Liver (tissue), 9 donors: ENCODE measurements around the gene SIL1. TPM values are rescaled to one million over a fixed set of nuclear protein-coding genes. Genes with fewer than 3 reads are reported as not detected.
"Not testable (repeated sequence)": the region's sequence is repeated elsewhere in the genome, so short reads cannot be mapped to it uniquely, and the experiment has no call there.

Experiments used
- DNase-seq: peaks from one replicate; pipeline ENCODE4 v3.0.0-alpha.2; 2017; ENCODE audit warnings: low spot score
- H3K27ac ChIP-seq, 2 donors: one replicate each; pipeline ENCODE4 v1.7.0; 2013; ENCODE audit warnings: inconsistent platforms in 2 of 2, low read length in 2 of 2, control low read depth in 1 of 2, low read depth in 1 of 2, mild to moderate bottlenecking in 1 of 2
- H3K27me3 ChIP-seq, 4 donors: one replicate each; pipeline versions ENCODE4 v1.6.1 to v1.7.0; 2013; ENCODE audit warnings: low read length in 3 of 4, inconsistent platforms in 1 of 4, mild to moderate bottlenecking in 1 of 4, moderate library complexity in 1 of 4; ENCODE audit not compliant: control insufficient read depth in 4 of 4, insufficient read depth in 4 of 4
- H3K36me3 ChIP-seq, 4 donors: one replicate each; pipeline versions ENCODE4 v1.6.1 to v1.7.0; 2013; ENCODE audit warnings: low read length in 3 of 4, mild to moderate bottlenecking in 3 of 4, low read depth in 1 of 4, moderate library complexity in 1 of 4; ENCODE audit not compliant: control insufficient read depth in 4 of 4, insufficient read depth in 3 of 4
- H3K4me1 ChIP-seq, 4 donors: one replicate each; pipeline versions ENCODE4 v1.6.1 to v1.7.0; 2013; ENCODE audit warnings: low read length in 3 of 4, mild to moderate bottlenecking in 3 of 4, moderate library complexity in 1 of 4; ENCODE audit not compliant: control insufficient read depth in 4 of 4, insufficient read depth in 4 of 4
- H3K4me3 ChIP-seq, 3 donors: one replicate each; pipeline versions ENCODE4 v1.6.1 to v1.7.0; 2013; ENCODE audit warnings: low read length in 3 of 3, control low read depth in 1 of 3, low read depth in 1 of 3, mild to moderate bottlenecking in 1 of 3
- H3K9ac ChIP-seq, 2 donors: one replicate each; pipeline ENCODE4 v1.7.0; 2013; ENCODE audit warnings: low read length in 2 of 2, mild to moderate bottlenecking in 2 of 2, moderate library complexity in 2 of 2, control low read depth in 1 of 2, low read depth in 1 of 2
- H3K9me3 ChIP-seq, 4 donors: one replicate each; pipeline versions ENCODE4 v1.6.1 to v1.7.0; 2013; ENCODE audit warnings: low read length in 3 of 4; ENCODE audit not compliant: control insufficient read depth in 4 of 4
- CTCF ChIP-seq: fragments of 150-350 bp; IDR thresholded peaks from 2 replicates; pipeline ENCODE4 v1.5.1; 2017; ENCODE audit warnings: improper control_type of control experiment, low read depth, low read length; ENCODE audit not compliant: missing input control
- EGR1 ChIP-seq, 2 donors: IDR thresholded peaks; 2 replicates each; pipeline ENCODE4 v1.6.1; 2016 to 2018; ENCODE audit warnings: antibody characterized with exemption in 2 of 2, low read depth in 2 of 2
- FOXA1 ChIP-seq: IDR thresholded peaks from 2 replicates; pipeline ENCODE4 v1.6.1; 2016; ENCODE audit warnings: antibody characterized with exemption
- FOXA2 ChIP-seq: IDR thresholded peaks from 2 replicates; pipeline ENCODE4 v1.6.1; 2016; ENCODE audit warnings: antibody characterized with exemption
- GABPA ChIP-seq, 2 donors: IDR thresholded peaks in 1 of 2; conservative IDR thresholded peaks in 1 of 2; 2 replicates each; pipeline ENCODE4 v1.6.1; 2016; ENCODE audit warnings: antibody characterized with exemption in 2 of 2, mild to moderate bottlenecking in 1 of 2, moderate library complexity in 1 of 2
- HNF4A ChIP-seq, 2 donors: conservative IDR thresholded peaks; 2 replicates each; pipeline ENCODE4 v1.6.1; 2016; ENCODE audit warnings: antibody characterized with exemption in 2 of 2, mild to moderate bottlenecking in 2 of 2
- HNF4G ChIP-seq: IDR thresholded peaks from 2 replicates; pipeline ENCODE4 v1.6.1; 2016; ENCODE audit warnings: antibody characterized with exemption
- NR2F2 ChIP-seq: IDR thresholded peaks from 2 replicates; pipeline ENCODE4 v1.6.1; 2016; ENCODE audit warnings: antibody characterized with exemption
- RAD21 ChIP-seq, 2 donors: IDR thresholded peaks; 2 replicates each; pipeline ENCODE4 v1.6.1; 2016; ENCODE audit warnings: antibody characterized with exemption in 2 of 2, mild to moderate bottlenecking in 2 of 2
- REST ChIP-seq: IDR thresholded peaks from 2 replicates; pipeline ENCODE4 v1.6.1; 2016; ENCODE audit warnings: antibody characterized with exemption, mild to moderate bottlenecking
- RXRA ChIP-seq, 2 donors: IDR thresholded peaks; 2 replicates each; pipeline ENCODE4 v1.6.1; 2017 to 2018; ENCODE audit warnings: antibody characterized with exemption in 2 of 2, mild to moderate bottlenecking in 1 of 2
- SP1 ChIP-seq: IDR thresholded peaks from 2 replicates; pipeline ENCODE4 v1.6.1; 2018; ENCODE audit warnings: antibody characterized with exemption, mild to moderate bottlenecking
- TAF1 ChIP-seq: conservative IDR thresholded peaks from 2 replicates; pipeline ENCODE4 v1.6.1; 2016; ENCODE audit warnings: antibody characterized with exemption, mild to moderate bottlenecking
- YY1 ChIP-seq: IDR thresholded peaks from 2 replicates; pipeline ENCODE4 v1.6.1; 2016; ENCODE audit warnings: antibody characterized with exemption, mild to moderate bottlenecking
- ZBTB33 ChIP-seq: IDR thresholded peaks from 2 replicates; pipeline ENCODE4 v1.6.1; 2016; ENCODE audit warnings: antibody characterized with exemption
- WGBS: extraction: QIAGEN DNeasy Blood & Tissue Kit; methylation state at CpG from one replicate; pipeline ENCODE4 v1.1.7; 2013; 5-methylcytosine and 5-hydroxymethylcytosine counted together
- polyA plus RNA-seq, 2 donors: library from polyadenylated mRNA; stranded (reverse) in 1 of 2; unstranded in 1 of 2; fragments of 200-250 nt in 1 of 2; fragments of >200 nt in 1 of 2; fragmentation: Nextera tagmentation in 1 of 2; extraction: Ambion mirVana in 1 of 2; gene quantifications; one replicate each; pipeline versions ENCODE4 v1.2.1 to v1.2.3, GENCODE V29; 2013 to 2015
- total RNA-seq, 2 donors: library from RNA; depleted of rRNA; stranded (reverse); fragments of >200 nt; gene quantifications; one replicate each; pipeline ENCODE4 v1.2.3, GENCODE V29; 2014
- donor health status: healthy.
- donor health status: healthy.
- donor health status: healthy.
- donor health status: healthy.
- donor health status: healthy.

Gene SIL1
- total and polyA plus RNA-seq, 4 donors: 38.1 to 95.1 (median 76.2) TPM

GRCh38 chr5:139167063-139167462 is 31.1 kb downstream of the SIL1 start:
- Histone ChIP-seq H3K9me3 (no peaks in the 10 kb centered on the region), H3K9ac (no peak overlapping the region), H3K27me3 (no peaks in the 10 kb centered on the region), H3K4me3 (no peak overlapping the region), H3K36me3 (no peaks in the 10 kb centered on the region), H3K4me1 (no peaks in the 10 kb centered on the region), H3K27ac (no peak overlapping the region)
- TF ChIP-seq RAD21 (IDR thresholded peaks at IDR 0.05) (no peak), HNF4G (no peak), YY1 (no peak), REST (no peak), FOXA1 (no peak), EGR1 (IDR thresholded peaks at IDR 0.05; ENCODE audit: low read depth in 2 of 2) (no peak), GABPA (IDR thresholded peaks at IDR 0.05 in 1 of 2, conservative IDR thresholded peaks at IDR 0.05 in 1 of 2) (no peak), SP1 (no peak), FOXA2 (no peak), ZBTB33 (no peak), NR2F2 (no peak), RXRA (IDR thresholded peaks at IDR 0.05) (no peak), CTCF (no peak), HNF4A (conservative IDR thresholded peaks at IDR 0.05) (no peak), TAF1 (no peak)
- WGBS: 90% methylated on average over 7 of the region's 7 CpGs
- no peak for DNase-seq

- H3K9me3 ChIP-seq, H3K27ac ChIP-seq, H3K4me3 ChIP-seq, DNase-seq, H3K9ac ChIP-seq, H3K36me3 ChIP-seq, H3K4me1 ChIP-seq, H3K27me3 ChIP-seq: not testable (repeated sequence)
- WGBS: 92% methylated on average over 3 of the region's 3 CpGs
These were observed 33.3 kb downstream of the SIL1 start for GRCh38 chr5:139164897-139165296.
